CD4-positive, alpha-beta T cell treated with Interferon gamma for 1 hour (primary cell): Measurements from ENCODE around the gene PBX3.

Experiments used
- DNase-seq: peaks from one replicate; pipeline ENCODE4 v3.0.0-alpha.2; 2020

PBX3 gene

DNA sequence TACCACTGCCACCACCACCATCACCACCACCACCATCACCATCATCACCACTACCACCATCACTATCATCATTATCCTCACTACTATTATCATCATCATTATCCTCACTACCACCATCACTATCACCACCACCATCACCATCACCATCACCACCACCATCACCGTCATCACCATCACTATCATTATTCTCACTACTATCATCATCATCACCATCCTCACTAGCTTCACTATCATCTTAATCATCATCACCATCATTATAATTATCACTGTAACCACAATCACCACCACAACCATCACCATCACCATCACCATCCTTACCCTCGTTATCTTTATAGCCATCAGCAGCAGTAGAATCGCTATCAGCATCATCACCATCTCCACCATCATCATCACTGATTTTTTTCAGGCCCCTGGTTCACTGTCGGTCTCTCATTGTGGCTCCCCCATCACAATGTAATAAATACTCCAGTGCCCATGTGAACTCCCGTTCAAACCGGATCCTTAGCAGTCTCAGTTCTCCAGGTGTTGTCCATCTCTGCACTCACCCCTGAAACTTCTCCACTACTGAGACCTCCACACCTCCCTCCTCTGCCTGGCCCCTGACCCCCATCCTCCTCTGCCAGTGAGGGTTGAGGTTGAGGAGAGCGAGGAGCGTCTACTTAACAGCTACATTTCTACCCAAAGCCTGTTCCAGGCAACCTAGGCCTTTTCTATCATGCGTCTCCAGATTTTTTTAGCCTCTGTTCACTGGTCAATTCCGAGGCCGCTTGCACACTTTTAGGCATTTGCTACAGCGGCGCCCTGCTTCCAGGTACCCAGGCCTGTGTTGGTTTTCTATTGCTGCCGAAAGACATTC lies 238.2 kb downstream of the PBX3 start:
- no peak for DNase-seq

DNA sequence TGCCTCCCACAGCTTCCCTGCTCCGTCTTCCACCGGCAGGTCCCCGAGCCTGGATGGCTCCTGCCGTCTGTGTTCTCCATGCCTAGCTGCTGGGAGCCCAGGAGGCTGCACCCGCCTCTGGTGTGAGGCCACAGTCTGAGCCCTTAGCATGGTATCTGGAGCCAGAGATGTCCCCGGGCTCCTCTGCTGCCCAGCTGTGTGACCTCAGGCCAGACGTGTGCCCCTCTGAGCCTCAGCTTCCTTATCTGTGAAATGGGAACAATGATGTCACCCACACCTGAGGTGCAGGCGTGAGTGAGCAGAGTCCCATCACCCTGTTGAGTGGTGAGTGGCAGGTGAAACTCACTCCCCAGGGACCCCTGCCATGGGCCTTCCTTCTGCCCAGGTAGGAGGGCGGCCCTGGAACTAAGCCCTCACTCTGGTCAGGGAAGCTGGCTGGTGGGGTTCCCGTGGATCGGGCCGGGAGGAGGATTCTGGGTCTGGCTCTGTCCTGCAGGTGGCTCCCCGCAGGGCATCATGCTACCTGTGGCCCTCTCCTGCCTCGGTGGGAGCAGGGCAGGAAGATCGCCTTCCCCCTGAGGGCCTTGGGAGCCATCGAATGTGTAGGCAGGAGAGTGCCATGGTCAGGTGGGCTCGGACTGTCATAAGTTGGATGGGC lies 239.0 kb downstream of the PBX3 start:
- DNase-seq: no peak

DNA sequence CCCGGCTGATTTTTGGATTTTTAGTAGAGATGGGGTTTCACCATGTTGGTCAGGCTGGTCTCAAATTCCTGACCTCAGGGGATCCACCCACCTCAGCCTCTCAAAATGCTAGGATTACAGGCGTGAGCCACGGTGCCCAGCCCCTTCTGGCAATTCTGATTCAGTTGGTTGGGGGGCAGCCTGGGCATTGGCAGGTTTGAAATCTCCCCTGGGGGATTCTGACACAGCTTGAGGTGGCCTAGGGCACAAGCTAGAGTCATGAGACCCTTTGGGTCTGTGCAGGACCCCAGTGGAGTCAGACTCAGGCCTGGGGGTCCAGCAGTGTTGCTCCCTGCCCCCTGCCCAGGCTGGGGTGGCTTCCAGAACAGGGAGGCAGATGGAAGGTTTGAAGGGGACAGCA lies 239.8 kb downstream of the PBX3 start:
- no peak for DNase-seq

DNA sequence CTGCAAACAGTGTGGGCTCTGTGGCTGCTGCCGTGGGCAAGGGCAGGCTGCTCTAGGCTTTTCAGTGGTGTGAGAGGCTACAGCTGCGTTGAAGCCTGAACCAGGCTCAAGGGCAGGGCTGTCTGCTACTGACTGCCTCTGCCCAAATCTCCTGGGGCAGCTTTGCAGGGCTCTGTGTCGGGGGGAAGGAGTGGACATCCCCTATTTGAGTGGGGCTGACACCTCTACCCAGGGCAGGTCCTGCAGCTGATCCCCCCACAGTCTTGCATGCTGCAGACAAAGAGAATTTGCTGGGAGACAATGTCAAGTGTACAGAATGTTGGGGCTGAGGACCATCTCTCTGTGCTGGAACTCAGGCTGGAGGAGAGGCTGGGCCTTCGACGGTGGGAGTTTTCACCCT lies 240.2 kb downstream of the PBX3 start:
- no peak for DNase-seq

DNA sequence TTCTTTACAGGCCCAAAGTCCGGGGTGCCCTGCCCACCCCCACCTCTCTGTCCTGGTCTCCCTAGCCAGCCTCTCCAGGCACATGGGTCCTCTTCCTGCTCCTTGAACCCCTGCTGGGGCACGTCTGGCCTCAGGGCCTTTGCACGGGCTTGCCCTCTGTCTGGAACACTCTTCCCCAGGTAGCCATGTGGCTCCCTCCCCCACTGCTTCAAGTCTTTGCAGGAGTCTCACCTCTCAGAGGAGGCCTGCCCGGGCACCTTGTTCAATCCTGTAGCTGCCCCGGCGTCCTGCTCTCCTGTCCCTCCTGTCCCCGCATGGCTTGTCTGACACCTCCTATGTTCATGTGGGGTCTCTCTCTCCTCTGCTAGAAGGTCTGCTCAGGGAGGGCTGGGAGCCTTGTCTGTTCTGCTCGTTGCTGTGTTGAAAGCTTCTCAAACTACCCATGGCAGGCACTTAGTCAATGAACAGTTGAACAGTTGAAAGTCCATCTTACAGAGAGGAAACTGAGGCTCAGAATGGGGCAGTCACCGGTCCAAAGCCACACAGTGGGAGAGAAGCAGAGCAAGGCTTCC lies 241.4 kb downstream of the PBX3 start:
- DNase-seq: no peak

DNA sequence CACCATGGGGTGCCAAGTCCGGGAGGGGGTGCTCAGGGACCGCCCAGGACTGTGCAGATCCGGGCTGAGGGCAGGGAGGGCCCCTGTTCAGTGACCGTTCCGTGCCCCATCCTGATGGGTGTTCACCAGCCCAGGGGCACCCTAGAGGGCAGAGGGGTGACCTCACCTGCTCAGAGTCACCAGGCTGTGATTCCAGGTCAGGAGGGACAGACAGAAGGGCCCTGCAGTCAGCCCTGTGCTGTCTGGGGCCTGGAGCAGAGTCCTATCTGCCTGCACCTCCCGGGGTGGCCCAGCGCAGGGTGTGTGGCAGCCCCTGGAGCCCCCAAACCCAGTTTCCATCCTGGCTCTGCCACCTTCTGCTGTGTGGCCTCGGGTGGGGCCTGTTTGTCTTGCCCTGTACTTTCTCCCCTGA lies 241.9 kb downstream of the PBX3 start:
- no peak for DNase-seq

DNA sequence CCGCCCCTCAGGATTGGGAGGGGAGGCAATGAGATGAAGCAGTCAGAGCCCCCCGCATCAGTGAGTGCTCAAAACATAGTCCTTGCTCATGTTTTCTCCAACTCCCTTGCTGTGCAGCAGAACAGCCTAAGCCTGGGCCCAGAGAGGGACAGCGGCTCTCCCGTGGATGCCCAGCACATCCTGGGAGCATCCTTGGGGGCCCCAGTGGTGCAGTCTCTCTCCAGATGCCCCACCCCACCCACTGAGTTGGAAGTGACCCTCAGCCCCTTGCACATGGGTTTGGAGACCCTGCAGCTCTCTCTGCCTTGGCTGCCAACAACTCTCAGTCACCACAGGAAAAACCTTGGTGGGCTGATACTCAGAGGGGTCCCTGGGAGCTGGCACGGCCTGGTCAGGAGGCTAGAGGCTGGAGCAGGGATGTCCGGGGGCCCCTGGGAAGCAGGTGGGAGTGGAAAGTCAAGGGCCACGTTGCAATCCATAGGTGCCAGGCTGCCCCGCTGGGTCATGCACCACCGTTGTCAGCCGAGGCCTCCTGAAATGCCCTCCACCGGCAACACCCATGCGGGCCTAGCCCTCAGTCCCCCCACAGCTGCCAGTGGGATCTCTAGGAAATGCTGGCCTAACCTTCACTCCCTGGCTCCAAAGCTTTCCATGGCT lies 242.5 kb downstream of the PBX3 start:
- DNase-seq: no peak

DNA sequence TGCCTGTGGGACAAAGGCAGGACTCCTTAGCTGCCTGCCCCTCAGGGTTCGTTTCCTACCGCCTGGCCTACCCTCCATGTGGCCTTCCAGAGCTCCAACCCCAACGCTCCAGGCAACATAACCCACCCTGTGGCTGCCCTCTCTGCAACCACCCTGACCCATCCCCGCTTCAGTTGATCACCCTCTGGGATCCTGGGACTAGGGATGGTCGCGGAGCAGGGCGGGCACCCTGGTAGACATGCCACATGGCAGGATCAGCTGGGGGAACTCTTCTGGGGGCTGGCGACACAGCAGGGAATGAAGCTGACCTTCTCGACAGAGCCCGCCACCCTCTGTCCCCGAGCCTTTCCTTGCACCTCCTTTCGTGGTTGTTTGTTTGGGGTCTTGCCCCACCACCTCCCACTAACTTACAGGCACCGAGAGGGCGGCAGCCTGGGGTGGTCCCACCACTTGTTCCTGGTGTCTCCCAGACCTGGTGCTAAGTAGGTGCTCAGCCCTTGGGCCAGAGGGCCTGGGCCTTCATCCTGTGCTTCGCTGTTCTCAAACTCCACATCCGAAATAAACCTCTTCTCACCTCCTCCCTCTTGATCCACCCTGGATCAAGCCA lies 243.1 kb downstream of the PBX3 start:
- DNase-seq: no peak

DNA sequence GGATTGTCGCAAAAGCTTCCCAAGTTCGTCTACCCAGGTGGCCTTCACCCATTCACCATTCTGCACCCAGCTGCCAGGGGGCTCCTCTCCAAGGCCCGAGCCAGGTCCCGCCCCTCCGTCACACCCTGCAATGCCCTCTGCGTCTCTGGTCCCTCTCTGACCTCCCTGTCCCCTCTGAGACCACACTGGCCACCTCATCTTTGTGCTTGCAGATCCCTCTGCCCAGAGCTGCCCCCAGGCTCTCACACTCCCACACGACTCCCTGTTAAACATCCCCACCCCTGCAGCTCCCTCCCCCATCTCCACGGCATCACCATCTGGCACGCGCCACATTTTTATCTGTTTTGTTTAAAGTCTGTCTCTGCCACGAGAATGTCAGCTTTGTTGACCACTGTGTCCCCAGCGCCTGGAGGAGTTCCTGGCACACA lies 243.6 kb downstream of the PBX3 start:
- DNase-seq: no peak

DNA sequence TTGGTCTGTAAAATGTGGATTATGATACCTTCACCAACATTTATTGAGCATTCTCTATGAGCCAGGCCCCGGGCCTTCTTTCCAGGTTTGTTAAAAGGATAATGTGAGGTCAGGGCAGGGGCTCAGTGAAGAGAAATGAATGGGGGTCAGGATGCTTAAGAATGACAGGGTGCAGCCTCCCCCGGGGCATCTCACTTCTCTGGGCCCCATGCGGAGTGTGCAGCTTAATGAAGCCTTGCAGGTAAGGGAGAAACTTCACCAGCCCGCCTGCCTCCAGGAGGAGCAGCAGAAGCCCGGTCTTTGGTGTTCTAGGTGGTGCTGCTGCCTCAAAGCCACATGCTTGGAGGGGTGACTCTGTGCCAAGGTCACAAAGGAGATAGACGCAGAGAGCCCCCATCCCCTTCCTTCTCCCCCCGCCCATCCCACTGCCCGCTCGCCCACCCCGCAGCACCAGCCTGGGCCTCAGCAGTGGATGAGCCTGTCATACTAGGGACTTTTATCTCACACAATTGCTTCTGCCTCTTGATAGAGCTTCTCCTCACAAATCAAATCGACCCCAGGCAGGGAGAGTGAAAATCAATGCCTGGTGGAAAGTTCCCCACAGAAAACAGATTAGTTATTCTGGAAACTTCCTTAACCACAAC lies 244.8 kb downstream of the PBX3 start:
- no peak for DNase-seq

DNA sequence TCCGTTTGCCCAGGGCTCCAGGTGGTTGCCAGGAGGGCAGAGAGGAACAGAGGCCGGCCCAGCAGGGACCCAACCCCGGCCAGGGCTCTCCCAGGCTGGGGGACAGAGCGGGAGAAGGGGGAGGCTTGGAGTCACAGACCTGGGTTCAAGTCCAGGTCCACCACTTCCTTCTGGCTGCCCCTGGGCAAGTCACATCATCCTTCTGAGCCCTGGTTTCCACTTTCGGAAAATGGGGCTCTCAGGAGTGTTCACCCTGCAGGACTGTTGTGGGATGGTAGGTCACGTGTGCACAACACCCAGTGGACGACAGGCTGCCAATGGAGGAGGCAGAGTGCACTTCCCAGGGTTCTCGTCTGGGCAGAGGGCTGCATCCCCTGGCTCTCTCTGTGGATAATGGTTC lies 245.4 kb downstream of the PBX3 start:
- DNase-seq: no peak

DNA sequence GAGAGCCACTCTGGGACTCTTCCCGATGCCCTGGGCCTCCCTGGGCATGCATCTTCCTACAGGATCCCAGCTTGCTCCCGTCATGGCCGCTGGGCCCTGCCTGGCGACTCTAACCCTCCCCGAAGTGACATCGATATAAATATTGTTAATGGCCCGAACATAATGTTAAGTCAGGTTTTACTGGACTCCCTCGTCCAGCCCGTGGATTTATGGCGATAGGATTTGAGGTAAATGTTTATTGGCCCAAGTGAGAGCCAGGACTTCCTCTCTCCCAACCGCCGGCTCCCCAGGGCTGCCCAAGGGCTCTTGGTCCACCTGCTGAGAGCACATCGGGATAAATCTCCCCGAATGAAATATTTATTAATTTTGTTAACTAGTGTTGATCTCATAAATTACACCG lies 246.3 kb downstream of the PBX3 start:
- no peak for DNase-seq

DNA sequence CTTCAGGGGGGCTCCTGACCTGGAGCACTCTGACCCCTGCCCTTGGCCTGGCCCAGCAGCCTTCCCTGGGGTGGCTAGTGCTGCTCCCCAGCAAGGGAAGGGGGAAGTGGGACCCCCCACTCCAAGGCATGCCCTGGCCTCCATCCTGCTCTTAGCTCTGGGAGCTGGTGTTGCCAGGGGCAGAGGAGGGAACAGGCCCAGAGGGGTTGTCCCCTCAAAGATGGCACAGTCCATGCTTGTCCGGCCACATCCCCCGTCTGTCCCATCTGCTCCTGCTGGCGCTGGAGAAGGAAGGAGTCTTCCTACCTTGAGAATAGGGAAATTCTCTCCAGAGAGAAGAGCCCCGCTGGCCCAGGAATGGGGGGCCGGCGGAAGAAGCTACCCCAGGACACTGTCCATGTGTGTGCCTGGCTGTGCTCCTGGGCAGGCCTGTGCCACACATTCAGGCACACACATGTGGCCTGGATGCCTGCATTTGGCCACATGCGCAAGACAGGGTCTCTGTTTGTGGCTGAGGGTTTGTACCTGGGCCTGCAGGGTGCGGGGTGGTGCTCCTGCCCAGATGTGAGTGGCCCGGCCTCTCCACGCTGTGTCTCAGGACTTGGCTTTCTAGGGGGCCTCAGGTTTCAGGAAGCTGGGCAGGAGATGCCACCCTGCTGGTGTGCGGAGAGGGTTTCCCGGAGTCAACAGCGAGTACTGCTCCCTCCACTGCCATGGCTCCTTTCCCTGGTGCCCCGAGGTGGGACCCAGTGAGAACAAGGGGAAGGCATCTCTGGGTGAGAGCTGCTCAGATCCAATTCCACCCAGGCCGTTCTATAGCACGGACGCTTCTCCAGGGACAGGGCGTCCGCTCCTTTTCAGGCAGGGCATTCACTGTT lies 247.1 kb downstream of the PBX3 start:
- DNase-seq: no peak

DNA sequence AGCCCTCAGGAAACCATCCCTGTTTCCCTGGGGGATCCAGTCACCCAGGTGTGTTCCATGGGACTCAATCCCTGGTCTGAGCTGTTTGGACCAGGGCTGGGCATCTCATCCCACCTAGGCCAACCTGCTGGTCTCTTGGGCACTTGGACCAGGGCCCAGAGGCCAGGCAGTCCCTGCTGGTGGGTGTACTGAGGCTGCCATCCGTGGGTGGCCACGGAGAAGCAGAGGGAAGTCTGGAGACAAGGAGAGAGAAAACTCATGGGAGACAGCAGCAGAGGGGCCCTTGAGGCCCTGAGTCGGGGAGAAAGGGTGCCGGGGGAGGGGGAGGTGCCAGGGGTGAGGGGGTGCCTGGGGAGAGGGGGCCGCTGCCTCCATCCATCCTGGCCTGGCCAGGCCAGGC lies 247.8 kb downstream of the PBX3 start:
- no peak for DNase-seq

DNA sequence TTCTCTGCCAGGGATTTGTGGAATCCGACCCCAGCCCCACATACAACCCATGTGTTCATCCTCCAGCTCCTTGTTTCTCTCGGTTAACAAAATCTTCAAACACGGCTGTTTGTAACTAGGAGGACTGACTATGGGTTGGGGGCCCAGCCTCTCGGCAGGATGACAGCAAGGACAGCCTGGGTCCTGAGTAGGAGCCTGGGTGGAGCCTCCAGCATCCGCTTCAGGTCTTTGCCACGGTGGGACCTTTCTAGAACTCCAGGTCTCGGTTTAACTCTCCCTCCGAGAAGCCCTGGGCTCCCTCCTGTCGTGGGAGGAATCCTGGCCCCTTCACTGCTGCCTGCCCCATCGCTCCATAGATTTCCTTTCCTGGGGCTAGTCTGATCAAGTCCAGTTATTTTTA lies 248.5 kb downstream of the PBX3 start:
- DNase-seq: no peak

DNA sequence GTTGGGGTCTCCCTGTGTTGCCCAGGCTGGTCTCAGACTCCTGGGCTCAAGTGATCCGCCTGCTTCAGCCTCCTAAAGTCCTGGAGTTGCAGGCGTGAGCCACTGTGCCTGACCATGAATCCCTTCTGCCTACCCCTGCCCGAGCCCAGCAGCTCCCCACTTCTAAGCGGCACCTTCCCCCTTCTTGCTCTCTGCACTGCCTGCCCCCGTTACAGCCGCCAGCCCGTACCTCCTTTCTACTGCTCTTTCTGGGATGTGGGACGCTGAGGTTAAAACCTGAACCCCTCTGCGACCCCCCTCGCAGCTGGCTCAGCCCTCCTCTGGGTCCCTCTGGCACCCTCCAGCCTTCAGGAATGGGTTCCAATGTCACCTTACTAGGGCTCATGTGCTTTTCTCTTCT lies 249.6 kb downstream of the PBX3 start:
- no peak for DNase-seq

DNA sequence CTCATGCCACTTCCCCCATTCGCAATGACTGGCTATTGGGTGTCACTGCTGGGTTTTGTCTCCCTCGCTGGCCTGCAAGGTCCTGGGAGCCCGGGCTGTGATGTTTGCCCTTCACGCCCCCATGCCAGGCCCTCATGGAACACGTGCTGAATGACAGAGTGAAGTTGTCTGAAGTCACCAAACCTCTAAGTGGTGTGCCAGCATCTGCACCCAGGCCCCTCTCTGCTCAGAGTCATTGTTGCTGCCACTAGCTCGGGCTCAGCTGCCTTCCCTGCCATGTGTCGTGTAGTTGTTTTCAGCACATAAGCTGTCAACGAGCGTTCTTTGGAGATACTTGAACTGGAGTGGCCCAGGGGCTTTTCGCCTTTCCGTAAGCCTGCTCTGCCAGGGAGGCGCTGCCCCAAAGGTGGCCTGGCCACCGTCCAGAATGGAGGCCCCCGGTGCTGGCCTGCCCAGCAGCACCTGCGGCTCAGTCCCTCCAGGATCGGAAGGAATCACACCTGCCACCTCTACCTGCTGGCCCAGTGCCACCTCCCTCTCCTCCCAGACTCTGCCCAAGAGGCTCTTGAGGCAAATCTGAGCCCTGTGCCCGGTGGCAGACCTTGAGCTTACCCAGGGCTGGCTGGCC lies 250.1 kb downstream of the PBX3 start:
- DNase-seq: no peak

DNA sequence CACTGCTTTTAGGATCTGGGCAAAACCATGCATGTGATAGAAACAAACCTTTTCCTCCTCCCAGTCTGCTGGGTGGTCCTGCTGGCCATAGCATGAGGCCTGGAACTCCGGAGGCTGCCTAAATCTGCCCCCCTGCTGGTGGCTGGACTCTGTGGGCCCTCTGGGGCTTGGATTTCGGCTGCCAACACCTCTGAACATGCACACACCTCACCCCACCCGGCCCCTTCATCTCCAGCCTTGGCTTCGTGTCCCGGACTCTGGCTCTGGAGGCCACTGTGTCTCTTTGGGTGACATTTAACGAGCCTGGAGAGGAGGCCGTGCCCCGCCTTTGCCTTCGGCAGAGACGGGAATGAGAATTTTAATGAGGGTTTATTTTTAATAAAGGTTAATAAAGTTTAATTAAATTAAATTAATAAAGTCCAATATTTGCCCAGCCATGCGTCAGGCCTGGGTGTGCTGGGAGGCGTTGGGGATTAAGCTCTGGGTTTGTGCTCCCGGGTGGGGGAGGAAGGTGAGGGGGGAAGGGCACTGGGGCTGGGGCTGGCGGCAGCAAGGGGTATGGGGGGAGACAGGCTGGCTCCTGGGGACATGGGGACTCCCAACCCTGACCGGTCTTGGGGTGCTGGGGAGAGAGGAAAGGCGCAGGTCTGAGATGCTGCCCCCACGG lies 251.8 kb downstream of the PBX3 start:
- no peak for DNase-seq

DNA sequence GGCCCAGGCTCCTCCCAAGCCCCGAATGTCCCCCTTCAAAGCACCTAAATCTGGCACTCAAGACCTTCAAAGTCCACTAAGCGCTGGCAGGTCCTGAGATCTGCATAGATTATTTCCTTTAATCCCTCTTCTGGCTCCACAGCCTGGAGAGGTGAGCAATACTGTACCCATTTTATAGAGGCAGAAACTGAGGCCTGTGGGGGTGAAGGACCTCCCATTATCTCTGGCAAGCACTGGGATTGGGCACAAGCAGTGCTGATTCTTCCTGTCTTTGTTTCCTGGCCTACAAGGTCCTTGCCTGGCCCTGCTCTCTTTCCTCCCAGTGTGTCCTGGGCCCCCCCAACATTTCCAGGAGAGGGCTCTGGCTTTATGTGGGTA lies 252.3 kb downstream of the PBX3 start:
- DNase-seq: no peak

DNA sequence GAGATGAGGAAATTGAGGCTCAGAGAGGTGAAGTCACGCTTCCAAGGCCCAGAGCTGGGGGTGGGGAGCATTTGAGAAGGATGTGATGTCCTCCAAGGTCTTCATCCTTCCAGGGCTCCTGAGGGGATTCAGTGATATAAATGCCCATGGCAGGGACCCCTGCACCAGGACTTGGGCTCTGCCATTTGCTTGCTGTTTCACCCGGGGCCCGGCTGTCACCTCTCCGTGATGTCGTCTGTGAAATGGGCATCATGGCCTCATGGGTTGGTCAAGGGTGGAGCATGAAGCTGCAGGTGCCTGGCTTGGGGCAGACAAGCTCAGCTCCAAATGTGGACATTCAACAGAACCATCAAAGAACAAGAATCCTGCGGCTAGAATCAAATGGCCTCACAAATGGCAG lies 253.1 kb downstream of the PBX3 start:
- DNase-seq: no peak
